ENCODE results near the gene GSDMA.

Gene GSDMA

DNA sequence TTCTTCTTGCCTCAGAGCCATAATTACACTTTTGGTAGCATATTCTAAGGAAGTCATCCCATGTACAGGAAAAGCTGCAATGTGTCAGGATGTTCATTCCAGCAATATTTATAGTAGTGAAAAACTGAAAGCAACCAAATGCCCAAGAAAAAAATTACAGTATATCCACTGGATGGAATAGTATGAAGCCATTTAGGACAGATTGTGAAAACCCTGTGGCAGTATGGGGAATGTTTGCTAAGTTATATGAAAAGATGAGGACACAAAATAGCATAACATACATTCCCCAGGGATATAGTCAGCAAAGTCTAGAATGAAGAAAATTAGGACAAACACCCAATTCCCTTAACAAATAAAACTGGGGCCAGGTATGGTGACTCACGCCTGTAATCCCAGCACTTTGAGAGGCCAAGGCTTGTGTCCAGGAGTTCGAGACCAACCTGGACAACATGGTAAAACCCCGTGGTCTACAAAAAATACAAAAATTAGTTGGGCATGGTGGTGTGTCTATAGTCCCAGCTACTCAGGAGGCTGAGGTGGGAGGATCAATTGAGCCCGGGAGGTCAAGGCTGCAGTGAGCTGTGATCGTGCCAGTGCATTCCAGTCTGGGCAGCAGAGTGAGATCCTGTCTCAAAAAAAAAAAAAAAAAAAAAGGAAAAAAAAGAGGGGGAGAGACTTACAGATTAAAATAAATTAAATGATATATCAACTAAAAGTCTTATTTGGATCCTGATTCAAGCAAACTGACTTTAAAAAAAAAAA lies 33.0 kb upstream of the GSDMA start:
- TF ChIP-seq CTCF (IDR thresholded peaks at IDR 0.05; ENCODE audit: low read depth, low read length) (no peak), EZH2phosphoT487 (IDR thresholded peaks at IDR 0.05; ENCODE audit: low read depth) (no peak)
- H3K9ac ChIP-seq (ENCODE audit: low read length): no peak overlapping the region

DNA sequence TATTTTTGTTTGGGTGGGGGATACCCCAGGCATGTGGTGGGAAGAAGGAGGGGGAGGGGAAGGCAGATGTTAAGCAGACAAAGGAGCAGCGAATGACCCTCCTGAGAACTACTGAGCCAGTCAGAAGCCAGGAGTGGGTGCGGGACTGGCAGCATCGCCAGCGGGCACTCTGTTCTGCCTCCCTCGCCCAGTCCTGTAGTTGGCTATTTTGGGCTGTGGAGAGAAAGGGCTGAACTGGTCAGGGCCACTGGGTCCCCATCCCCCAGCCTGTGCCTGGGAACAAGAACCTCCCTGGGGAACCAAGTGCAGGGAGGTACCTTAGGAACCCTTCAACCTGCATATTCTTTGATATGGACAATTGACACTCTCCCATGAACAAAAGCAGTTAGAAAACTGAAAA lies 28.9 kb upstream of the GSDMA start:
- Histone ChIP-seq H3K4me1 (ENCODE audit: low read length) (peaks cover 8% of the 10 kb centered on the region), H3K79me2 (ENCODE audit: low read length) (no peaks in the 10 kb centered on the region), H3K9ac (ENCODE audit: low read length) (no peak overlapping the region), H3K36me3 (replicated peaks; ENCODE audit: low read depth, low read length) (no peaks in the 10 kb centered on the region), H2AFZ (ENCODE audit: low read depth, low read length) (no peak overlapping the region), H3K27me3 (ENCODE audit: low read depth, low read length) (no peaks in the 10 kb centered on the region), H3K4me2 (ENCODE audit: low read length) (no peak overlapping the region), H3K27ac (ENCODE audit: low read length) (no peak overlapping the region), H3K4me3 (ENCODE audit: low read length) (no peak overlapping the region), H3K9me3 (ENCODE audit: insufficient read depth, low read length) (no peaks in the 10 kb centered on the region), H4K20me1 (ENCODE audit: insufficient read depth, low read length) (no peaks in the 10 kb centered on the region)
- TF ChIP-seq EZH2phosphoT487 (IDR thresholded peaks at IDR 0.05; ENCODE audit: low read depth) (no peak), CTCF (IDR thresholded peaks at IDR 0.05; ENCODE audit: low read depth, low read length) (no peak)

More for the DNA sequence above, 33.0 kb upstream of the GSDMA start:
- H3K4me2 ChIP-seq (ENCODE audit: low read length): peak overlapping the region; percentile 87; the same call in 1 of the 2 replicates
- H3K79me2 ChIP-seq (ENCODE audit: low read length): peaks cover 25% of the 10 kb centered on the region
- H3K27me3 ChIP-seq (ENCODE audit: low read depth, low read length): no peaks in the 10 kb centered on the region
- H4K20me1 ChIP-seq (ENCODE audit: insufficient read depth, low read length): peaks cover 18% of the 10 kb centered on the region; the same call in 1 of the 2 replicates
- H2AFZ ChIP-seq (ENCODE audit: low read depth, low read length): no peak overlapping the region
- no peak overlapping the region for H3K27ac ChIP-seq (ENCODE audit: low read length)
- no peaks in the 10 kb centered on the region for H3K9me3 ChIP-seq (ENCODE audit: insufficient read depth, low read length)
- no peak overlapping the region for H3K4me3 ChIP-seq (ENCODE audit: low read length)
- H3K4me1 ChIP-seq (ENCODE audit: low read length): peaks cover 28% of the 10 kb centered on the region
- no peaks in the 10 kb centered on the region for H3K36me3 ChIP-seq (replicated peaks; ENCODE audit: low read depth, low read length)

DNA sequence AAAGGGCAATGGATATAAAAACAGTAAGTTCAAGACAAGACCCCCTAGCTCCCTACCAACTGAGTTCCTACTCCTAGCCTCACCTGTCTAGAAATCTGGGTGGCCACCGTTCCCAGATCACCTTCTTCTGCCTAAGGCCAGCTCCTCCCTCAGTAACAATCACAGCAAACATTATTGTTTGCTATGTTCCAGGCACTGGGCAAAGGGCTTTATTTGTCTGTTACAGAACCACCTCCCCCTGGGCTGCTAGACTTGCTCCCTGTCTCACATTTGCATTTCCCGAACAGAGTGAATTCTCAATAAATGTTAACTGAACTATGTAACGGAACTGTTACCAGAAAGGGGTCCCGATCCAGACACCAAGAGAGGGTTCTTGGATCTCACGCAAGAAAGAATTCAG lies 28.5 kb upstream of the GSDMA start:
- Histone ChIP-seq H3K27ac (ENCODE audit: low read length) (no peak overlapping the region), H4K20me1 (ENCODE audit: insufficient read depth, low read length) (no peaks in the 10 kb centered on the region), H2AFZ (ENCODE audit: low read depth, low read length) (no peak overlapping the region), H3K79me2 (ENCODE audit: low read length) (no peaks in the 10 kb centered on the region), H3K36me3 (replicated peaks; ENCODE audit: low read depth, low read length) (no peaks in the 10 kb centered on the region), H3K4me2 (ENCODE audit: low read length) (no peak overlapping the region), H3K9ac (ENCODE audit: low read length) (no peak overlapping the region), H3K4me1 (ENCODE audit: low read length) (peaks cover 5% of the 10 kb centered on the region), H3K27me3 (ENCODE audit: low read depth, low read length) (no peaks in the 10 kb centered on the region), H3K4me3 (ENCODE audit: low read length) (no peak overlapping the region), H3K9me3 (ENCODE audit: insufficient read depth, low read length) (no peaks in the 10 kb centered on the region)
- no peak for TF ChIP-seq CTCF (IDR thresholded peaks at IDR 0.05; ENCODE audit: low read depth, low read length)
- TF ChIP-seq EZH2phosphoT487 (IDR thresholded peaks at IDR 0.05; ENCODE audit: low read depth): no peak

GRCh38 chr17:39935909-39936308 lies 26.9 kb upstream of the GSDMA start:
- no peaks in the 10 kb centered on the region for H4K20me1 ChIP-seq (ENCODE audit: insufficient read depth, low read length)
- H3K27ac ChIP-seq (ENCODE audit: low read length): no peak overlapping the region
- no peak overlapping the region for H3K4me3 ChIP-seq (ENCODE audit: low read length)
- no peaks in the 10 kb centered on the region for H3K9me3 ChIP-seq (ENCODE audit: insufficient read depth, low read length)
- no peaks in the 10 kb centered on the region for H3K36me3 ChIP-seq (replicated peaks; ENCODE audit: low read depth, low read length)
- no peaks in the 10 kb centered on the region for H3K27me3 ChIP-seq (ENCODE audit: low read depth, low read length)
- no peak overlapping the region for H3K9ac ChIP-seq (ENCODE audit: low read length)
- peaks cover 13% of the 10 kb centered on the region for H3K4me1 ChIP-seq (ENCODE audit: low read length)
- H3K4me2 ChIP-seq (ENCODE audit: low read length): no peak overlapping the region
- H2AFZ ChIP-seq (ENCODE audit: low read depth, low read length): no peak overlapping the region
- no peaks in the 10 kb centered on the region for H3K79me2 ChIP-seq (ENCODE audit: low read length)
- TF ChIP-seq CTCF (IDR thresholded peaks at IDR 0.05; ENCODE audit: low read depth, low read length) (no peak), EZH2phosphoT487 (IDR thresholded peaks at IDR 0.05; ENCODE audit: low read depth) (no peak)
